Keratinocyte (primary cell): ENCODE data around the gene C8G. TPM values are rescaled to one million over a fixed set of nuclear protein-coding genes. Genes with fewer than 3 reads are reported as not detected.

Experiments used
- DNase-seq: peaks from one replicate; pipeline ENCODE4 v3.0.0-alpha.2; 2011; ENCODE audit warnings: low read depth, missing footprints, low spot score
- FAIRE-seq: peaks from 2 replicates; lab custom pipeline; 2011; peaks lifted over from hg19 to GRCh38; lab: Jason Lieb, UNC
- H2AFZ ChIP-seq: 2 replicates; pipeline ENCODE4 v1.6.0; 2012; ENCODE audit warnings: low read length, control low read depth, inconsistent platforms; ENCODE audit not compliant: control insufficient read depth
- H3K27ac ChIP-seq: 2 replicates; pipeline ENCODE4 v1.5.1; 2011; ENCODE audit warnings: low read length; ENCODE audit not compliant: control insufficient read depth, insufficient read depth
- H3K27me3 ChIP-seq: 3 replicates; pipeline ENCODE4 v1.6.0; 2011; ENCODE audit warnings: low read length; ENCODE audit not compliant: control insufficient read depth, insufficient read depth; ENCODE audit errors: extremely low read depth
- H3K36me3 ChIP-seq, 2 experiments: 2 replicates in 1 of 2; 3 replicates in 1 of 2; pipeline ENCODE4 v1.5.1; 2011; ENCODE audit warnings: low read length in 2 of 2, mild to moderate bottlenecking in 1 of 2; ENCODE audit not compliant: control insufficient read depth in 2 of 2, insufficient read depth in 2 of 2; ENCODE audit errors: extremely low read depth in 1 of 2
- H3K4me1 ChIP-seq: 3 replicates; pipeline ENCODE4 v1.5.1; 2011; ENCODE audit warnings: low read length; ENCODE audit not compliant: control insufficient read depth, insufficient read depth; ENCODE audit errors: extremely low read depth
- H3K4me2 ChIP-seq: 3 replicates; pipeline ENCODE4 v1.6.0; 2011; ENCODE audit warnings: low read depth, low read length; ENCODE audit not compliant: control insufficient read depth, insufficient read depth; ENCODE audit errors: extremely low read depth
- H3K4me3 ChIP-seq, 3 experiments: fragments of 200-600 bp in 1 of 3; sonication (generic) in 1 of 3; 2 replicates in 2 of 3; 3 replicates in 1 of 3; pipeline ENCODE4 v1.5.1; 2011 to 2016; ENCODE audit warnings: low read length in 3 of 3, mild to moderate bottlenecking in 3 of 3, control low read depth in 2 of 3, inconsistent platforms in 1 of 3, low read depth in 1 of 3, mixed read lengths in 1 of 3, mixed run types in 1 of 3, moderate library complexity in 1 of 3; ENCODE audit not compliant: control insufficient read depth in 2 of 3, insufficient read depth in 2 of 3; ENCODE audit errors: extremely low read depth in 1 of 3
- H3K79me2 ChIP-seq: 2 replicates; pipeline ENCODE4 v1.6.0; 2012; ENCODE audit warnings: low read length; ENCODE audit not compliant: control insufficient read depth, insufficient read depth
- H3K9ac ChIP-seq: 3 replicates; pipeline ENCODE4 v1.6.0; 2011; ENCODE audit warnings: low read length; ENCODE audit not compliant: control insufficient read depth, insufficient read depth; ENCODE audit errors: extremely low read depth
- H3K9me1 ChIP-seq: 3 replicates; pipeline ENCODE4 v1.6.0; 2011; ENCODE audit warnings: low read length; ENCODE audit not compliant: control insufficient read depth, insufficient read depth; ENCODE audit errors: extremely low read depth
- H3K9me3 ChIP-seq: 2 replicates; pipeline ENCODE4 v1.5.1; 2012; ENCODE audit warnings: low read depth, low read length; ENCODE audit not compliant: control insufficient read depth
- H4K20me1 ChIP-seq: 3 replicates; pipeline ENCODE4 v1.6.0; 2011; ENCODE audit warnings: low read length; ENCODE audit not compliant: control insufficient read depth, insufficient read depth; ENCODE audit errors: extremely low read depth
- CTCF ChIP-seq, 3 experiments: IDR thresholded peaks in 1 of 3; conservative IDR thresholded peaks in 1 of 3; optimal IDR thresholded peaks in 1 of 3; 2 replicates in 2 of 3; 3 replicates in 1 of 3; pipeline versions ENCODE3 to v1.5.1; 2011; ENCODE audit warnings: low read length in 3 of 3, mild to moderate bottlenecking in 3 of 3, moderate library complexity in 2 of 3, control low read depth in 1 of 3, inconsistent platforms in 1 of 3; ENCODE audit not compliant: insufficient read depth in 2 of 3; ENCODE audit errors: extremely low read depth in 1 of 3
- EZH2 ChIP-seq: IDR thresholded peaks from one replicate; pipeline ENCODE4 v1.6.1; 2012; ENCODE audit warnings: inconsistent platforms, mild to moderate bottlenecking, low read length, moderate library complexity
- dilution Hi-C: fragments of 300-500 bp; cut with MboI; formaldehyde crosslinking; loops from one replicate; pipeline ENCODE4 v1.7.0; 2020; ENCODE audit warnings: low sequenced_read_pairs; ENCODE audit not compliant: extremely low pct_ligation_motif_present
- polyA plus RNA-seq, 5 experiments: library from polyadenylated mRNA; depleted of rRNA in 3 of 5; stranded (reverse) in 3 of 5; stranded (forward) in 1 of 5; unstranded in 1 of 5; fragments of >200 nt; gene quantifications; 1 replicate in 1 of 5; 2 replicates in 3 of 5; 3 replicates in 1 of 5; pipeline versions ENCODE4 v1.2.1 to v1.2.3, GENCODE V29; 2011 to 2012; ENCODE audit warnings: missing spikeins in 2 of 5, low read depth in 1 of 5, low replicate concordance in 1 of 5

The C8G gene
- polyA plus RNA-seq, 1 donor (not counting 4 experiments of a cell fraction or from before 2014, with no cell fraction given): 0.24 TPM

- Histone ChIP-seq H4K20me1 (no peaks in the 10 kb centered on the region), H2AFZ (no peak overlapping the region), H3K4me3 (no peak overlapping the region), H3K9ac (no peak overlapping the region), H3K36me3 (no peaks in the 10 kb centered on the region), H3K27ac (no peak overlapping the region), H3K9me1 (no peaks in the 10 kb centered on the region), H3K4me2 (no peak overlapping the region), H3K9me3 (no peaks in the 10 kb centered on the region), H3K27me3 (peaks cover 23% of the 10 kb centered on the region), H3K79me2 (no peaks in the 10 kb centered on the region), H3K4me1 (no peaks in the 10 kb centered on the region)
- FAIRE-seq: no peak
- DNase-seq: no peak
- no peak for TF ChIP-seq EZH2
- TF ChIP-seq CTCF (optimal IDR thresholded peaks at IDR 0.05 in 1 of 3, IDR thresholded peaks at IDR 0.05 in 1 of 3, conservative IDR thresholded peaks at IDR 0.05 in 1 of 3; ENCODE audit: extremely low read depth in 1 of 3, insufficient read depth in 2 of 3, low read length in 3 of 3): no peak
- dilution Hi-C loops: no loop called here
Measured at GRCh38 chr9:136980669-136981478, 35.8 kb downstream of the C8G start.

GRCh38 chr9:136981588-136982231, 36.7 kb downstream of the C8G start:
- Histone ChIP-seq H4K20me1 (no peaks in the 10 kb centered on the region), H3K4me3 (no peak overlapping the region), H3K36me3 (no peaks in the 10 kb centered on the region), H3K9ac (no peak overlapping the region), H3K4me1 (no peaks in the 10 kb centered on the region), H3K27me3 (peaks cover 27% of the 10 kb centered on the region), H3K79me2 (no peaks in the 10 kb centered on the region), H2AFZ (no peak overlapping the region), H3K27ac (no peak overlapping the region), H3K9me1 (no peaks in the 10 kb centered on the region), H3K4me2 (no peak overlapping the region), H3K9me3 (no peaks in the 10 kb centered on the region)
- no peak for FAIRE-seq
- dilution Hi-C loops: no loop called here
- no peak for DNase-seq
- TF ChIP-seq CTCF (optimal IDR thresholded peaks at IDR 0.05 in 1 of 3, IDR thresholded peaks at IDR 0.05 in 1 of 3, conservative IDR thresholded peaks at IDR 0.05 in 1 of 3; ENCODE audit: extremely low read depth in 1 of 3, insufficient read depth in 2 of 3, low read length in 3 of 3): no peak
- TF ChIP-seq EZH2: no peak
